Hepatocyte (in vitro differentiated cells): ENCODE measurements around the gene KLC4. TPM values are rescaled to one million over a fixed set of nuclear protein-coding genes. Genes with fewer than 3 reads are reported as not detected.

Source experiments
- DNase-seq: peaks from one replicate; pipeline ENCODE4 v3.0.0-alpha.2; 2016; ENCODE audit warnings: low spot score
- H2AFZ ChIP-seq: fragments of 200-600 bp; sonication (generic); 2 replicates; pipeline ENCODE4 v1.6.0; 2016; ENCODE audit warnings: antibody characterized with exemption, mild to moderate bottlenecking
- H3K27ac ChIP-seq: fragments of 200-600 bp; sonication (generic); 2 replicates; pipeline ENCODE4 v1.5.1; 2016; ENCODE audit warnings: mild to moderate bottlenecking
- H3K27me3 ChIP-seq: fragments of 200-600 bp; sonication (generic); 2 replicates; pipeline ENCODE4 v1.6.1; 2016
- H3K36me3 ChIP-seq: fragments of 200-600 bp; sonication (generic); replicated peaks from 2 replicates; pipeline ENCODE4 v1.5.1; 2016; ENCODE audit warnings: low read depth; ENCODE audit not compliant: insufficient read depth
- H3K4me1 ChIP-seq: fragments of 200-600 bp; sonication (generic); 2 replicates; pipeline ENCODE4 v1.5.1; 2016; ENCODE audit warnings: mild to moderate bottlenecking, moderate library complexity; ENCODE audit not compliant: insufficient read depth
- H3K4me2 ChIP-seq: fragments of 200-600 bp; sonication (generic); 2 replicates; pipeline ENCODE4 v1.6.0; 2016
- H3K4me3 ChIP-seq: fragments of 200-600 bp; sonication (generic); 2 replicates; pipeline ENCODE4 v1.5.1; 2016; ENCODE audit warnings: mild to moderate bottlenecking
- H3K79me2 ChIP-seq: fragments of 200-600 bp; sonication (generic); 2 replicates; pipeline ENCODE4 v1.6.0; 2017; ENCODE audit warnings: mild to moderate bottlenecking
- H3K9me2 ChIP-seq: fragments of 200-600 bp; sonication (generic); replicated peaks from 2 replicates; pipeline ENCODE4 v1.6.0; 2017; ENCODE audit warnings: mild to moderate bottlenecking; ENCODE audit not compliant: insufficient read depth
- H3K9me3 ChIP-seq: fragments of 200-600 bp; sonication (generic); 2 replicates; pipeline ENCODE4 v1.5.1; 2016; ENCODE audit warnings: low read depth, mild to moderate bottlenecking
- H4K20me1 ChIP-seq: fragments of 200-600 bp; sonication (generic); 2 replicates; pipeline ENCODE4 v1.6.0; 2016; ENCODE audit warnings: mild to moderate bottlenecking; ENCODE audit not compliant: insufficient read depth, poor library complexity, severe bottlenecking
- EZH2 ChIP-seq: fragments of 200-600 bp; sonication (generic); IDR thresholded peaks from 2 replicates; pipeline ENCODE4 v1.6.1; 2016; ENCODE audit warnings: antibody characterized with exemption, mild to moderate bottlenecking, borderline replicate concordance
- EZH2phosphoT487 ChIP-seq: fragments of 200-600 bp; sonication (generic); IDR thresholded peaks from one replicate; pipeline ENCODE4 v1.6.1; 2018; ENCODE audit warnings: antibody characterized with exemption, mild to moderate bottlenecking, low read depth, moderate library complexity; ENCODE audit not compliant: unreplicated experiment, severe bottlenecking
- WGBS: methylation state at CpG from one replicate; pipeline ENCODE4 v1.1.6; 2016; ENCODE audit warnings: low lambda C conversion rate; ENCODE audit errors: missing lambda C conversion rate; 5-methylcytosine and 5-hydroxymethylcytosine counted together
- polyA plus RNA-seq: library from polyadenylated mRNA; unstranded; fragments of >200 nt; fragmentation: Nextera tagmentation; extraction: Ambion mirVana; gene quantifications from 2 replicates; pipeline ENCODE4 v1.2.1, GENCODE V29; 2016
- total RNA-seq: library from RNA; depleted of rRNA; stranded (reverse); fragments of >200 nt; gene quantifications from 2 replicates; pipeline ENCODE4 v1.2.3, GENCODE V29; 2014
- TF ChIP-seq, protein P1 (sequence below): fragments of 200-600 bp; sonication (generic); IDR thresholded peaks from 2 replicates; pipeline ENCODE4 v1.5.1; 2016; ENCODE audit warnings: antibody characterized with exemption, mild to moderate bottlenecking; ENCODE audit not compliant: poor library complexity

The KLC4 gene
- total and polyA plus RNA-seq, 2 experiments from 2014 or later, result 67.5 to 73.4 TPM

DNA sequence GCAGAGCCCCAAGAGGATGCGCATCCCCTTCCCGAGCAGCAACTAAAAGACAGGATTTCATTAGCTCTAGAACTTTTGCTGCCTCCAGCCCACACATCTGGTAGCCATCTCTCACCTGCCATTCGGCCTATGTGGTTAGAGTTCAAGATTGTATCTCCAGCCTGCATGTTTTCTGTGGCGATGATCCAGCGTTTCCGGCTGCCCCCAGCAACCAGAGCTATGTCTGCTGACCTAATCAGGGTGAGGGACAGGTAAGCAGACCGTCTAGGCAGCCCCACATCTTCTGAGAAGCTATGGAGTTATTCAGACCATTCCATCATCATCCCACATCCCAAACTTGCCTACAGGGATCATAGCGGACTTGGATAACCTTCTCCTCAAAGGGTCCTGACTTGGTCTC, 3.5 kb upstream of the KLC4 start:
- TF ChIP-seq, protein P1, sequence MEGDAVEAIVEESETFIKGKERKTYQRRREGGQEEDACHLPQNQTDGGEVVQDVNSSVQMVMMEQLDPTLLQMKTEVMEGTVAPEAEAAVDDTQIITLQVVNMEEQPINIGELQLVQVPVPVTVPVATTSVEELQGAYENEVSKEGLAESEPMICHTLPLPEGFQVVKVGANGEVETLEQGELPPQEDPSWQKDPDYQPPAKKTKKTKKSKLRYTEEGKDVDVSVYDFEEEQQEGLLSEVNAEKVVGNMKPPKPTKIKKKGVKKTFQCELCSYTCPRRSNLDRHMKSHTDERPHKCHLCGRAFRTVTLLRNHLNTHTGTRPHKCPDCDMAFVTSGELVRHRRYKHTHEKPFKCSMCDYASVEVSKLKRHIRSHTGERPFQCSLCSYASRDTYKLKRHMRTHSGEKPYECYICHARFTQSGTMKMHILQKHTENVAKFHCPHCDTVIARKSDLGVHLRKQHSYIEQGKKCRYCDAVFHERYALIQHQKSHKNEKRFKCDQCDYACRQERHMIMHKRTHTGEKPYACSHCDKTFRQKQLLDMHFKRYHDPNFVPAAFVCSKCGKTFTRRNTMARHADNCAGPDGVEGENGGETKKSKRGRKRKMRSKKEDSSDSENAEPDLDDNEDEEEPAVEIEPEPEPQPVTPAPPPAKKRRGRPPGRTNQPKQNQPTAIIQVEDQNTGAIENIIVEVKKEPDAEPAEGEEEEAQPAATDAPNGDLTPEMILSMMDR, result no peak
- no peak for TF ChIP-seq EZH2
- TF ChIP-seq EZH2phosphoT487, result no peak
- 87% methylated on average over 8 of the region's 8 CpGs for WGBS
- no peaks in the 10 kb centered on the region for H3K9me2 ChIP-seq
- H2AFZ ChIP-seq, result no peak overlapping the region
- H3K79me2 ChIP-seq, result peaks cover 58% of the 10 kb centered on the region
- H3K4me1 ChIP-seq, result peaks cover 28% of the 10 kb centered on the region
- H3K27ac ChIP-seq, result no peak overlapping the region
- DNase-seq, result no peak
- no peaks in the 10 kb centered on the region for H3K9me3 ChIP-seq
- no peaks in the 10 kb centered on the region for H4K20me1 ChIP-seq
- H3K27me3 ChIP-seq, result no peaks in the 10 kb centered on the region
- no peak overlapping the region for H3K4me3 ChIP-seq
- no peak overlapping the region for H3K4me2 ChIP-seq
- H3K36me3 ChIP-seq, result no peaks in the 10 kb centered on the region

DNA sequence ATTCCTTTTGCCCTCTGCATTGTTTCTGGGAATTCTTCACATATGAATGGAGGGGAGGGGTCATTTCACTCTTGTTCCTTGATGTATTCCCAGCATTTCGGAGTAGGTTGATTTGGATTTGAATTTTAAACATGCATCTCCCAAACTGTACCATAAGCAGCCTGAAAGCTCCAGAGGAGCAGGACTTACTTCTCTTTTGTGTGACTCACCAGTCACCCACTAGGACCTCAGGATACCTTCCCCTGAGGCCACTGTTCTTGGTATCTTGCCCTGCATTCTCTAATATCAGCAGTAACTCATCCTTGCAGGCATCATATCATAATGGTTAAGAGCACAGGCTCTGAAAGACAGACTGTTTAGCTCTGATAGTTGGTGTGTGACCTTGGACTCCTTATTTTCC, 900 bp upstream of the KLC4 start:
- TF ChIP-seq EZH2phosphoT487, result no peak
- TF ChIP-seq, protein P1, result no peak
- no peak for TF ChIP-seq EZH2
- 80% methylated on average over 1 of the region's 1 CpG for WGBS
- Histone ChIP-seq H3K27ac (peak overlapping the region; percentile 80), H3K27me3 (no peaks in the 10 kb centered on the region), H3K4me2 (peak overlapping the region; percentile 85), H2AFZ (no peak overlapping the region), H3K36me3 (no peaks in the 10 kb centered on the region), H3K9me2 (no peaks in the 10 kb centered on the region), H3K4me3 (peak overlapping the region; percentile 67), H4K20me1 (no peaks in the 10 kb centered on the region), H3K9me3 (no peaks in the 10 kb centered on the region), H3K4me1 (peaks cover 14% of the 10 kb centered on the region), H3K79me2 (peaks cover 59% of the 10 kb centered on the region)
- DNase-seq, result no peak

DNA sequence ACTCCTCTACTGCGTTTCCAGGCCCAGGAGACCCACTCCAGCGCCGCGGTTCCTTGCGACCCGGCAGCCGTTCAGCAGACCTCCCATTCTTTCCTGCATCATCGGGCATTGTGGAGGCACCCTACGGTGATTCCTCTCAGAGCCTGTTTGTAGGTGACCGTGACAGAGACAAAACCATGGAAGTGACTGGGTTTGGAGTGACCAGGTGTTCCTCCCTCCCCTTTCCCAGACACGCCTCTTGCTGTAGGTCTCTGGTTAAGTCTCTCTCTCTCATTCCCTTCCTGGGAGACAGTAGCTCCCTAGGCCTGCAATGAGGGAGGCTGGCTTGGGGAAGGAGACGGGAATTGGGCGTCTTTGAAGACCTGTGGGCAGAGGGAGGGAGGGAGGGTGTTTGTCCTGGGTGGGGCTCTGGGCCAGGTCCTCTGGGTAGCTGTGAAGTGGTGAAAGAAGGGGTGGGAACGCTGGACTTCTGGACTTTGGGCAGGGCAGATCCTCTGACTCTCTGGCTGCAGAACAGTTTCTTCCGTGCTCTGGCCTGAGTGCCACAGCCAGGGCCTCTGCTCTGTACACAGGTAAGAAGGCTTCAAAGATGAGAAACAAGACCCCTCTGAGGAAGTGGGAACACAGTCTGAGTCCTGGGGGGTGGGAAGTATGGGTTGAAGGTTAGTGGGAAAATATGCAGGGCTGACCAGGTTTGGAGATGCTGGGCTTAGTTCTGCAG, 763 bp downstream of the KLC4 start:
- DNase-seq, result peak; percentile 81
- Histone ChIP-seq H3K27me3 (no peaks in the 10 kb centered on the region), H3K4me1 (peaks cover 10% of the 10 kb centered on the region), H4K20me1 (no peaks in the 10 kb centered on the region), H3K79me2 (peaks cover 65% of the 10 kb centered on the region), H3K4me3 (peak overlapping the region; percentile 57), H3K9me3 (no peaks in the 10 kb centered on the region), H3K36me3 (no peaks in the 10 kb centered on the region), H3K27ac (peak overlapping the region; percentile 98), H3K9me2 (no peaks in the 10 kb centered on the region), H2AFZ (peak overlapping the region; percentile 6), H3K4me2 (peak overlapping the region; percentile 89)
- WGBS, result 9% methylated on average over 15 of the region's 15 CpGs
- TF ChIP-seq EZH2phosphoT487 (no peak), EZH2 (no peak)
- TF ChIP-seq, protein P1, result no peak
